22Rv1 (cell line): ENCODE data around the gene NRXN2.

Experiments used
- H3K27ac ChIP-seq: fragments of 450-650 bp; 2 replicates; pipeline ENCODE4 v1.5.1; 2017
- CTCF ChIP-seq: fragments of 450-650 bp; IDR thresholded peaks from 2 replicates; pipeline ENCODE4 v1.5.1; 2017; ENCODE audit warnings: mild to moderate bottlenecking
- ZFX ChIP-seq: fragments of 450-650 bp; IDR thresholded peaks from 2 replicates; pipeline ENCODE4 v1.6.1; 2017; ENCODE audit warnings: antibody characterized with exemption, borderline replicate concordance

Gene NRXN2

GRCh38 chr11:64717268-64717578 is 5.8 kb downstream of the NRXN2 start:
- H3K27ac ChIP-seq = no peak overlapping the region
- TF ChIP-seq CTCF (no peak), ZFX (no peak)

- TF ChIP-seq ZFX (no peak), CTCF (no peak)
- no peak overlapping the region for H3K27ac ChIP-seq
Observed at GRCh38 chr11:64716473-64717267, 6.3 kb downstream of the NRXN2 start.

- TF ChIP-seq ZFX (no peak), CTCF (no peak)
- no peak overlapping the region for H3K27ac ChIP-seq
Observed at GRCh38 chr11:64715756-64716472, 7.1 kb downstream of the NRXN2 start.

GRCh38 chr11:64715110-64715509 is 7.9 kb downstream of the NRXN2 start:
- TF ChIP-seq ZFX (no peak), CTCF (no peak)

GRCh38 chr11:64714666-64715065 is 8.3 kb downstream of the NRXN2 start:
- H3K27ac ChIP-seq = no peak overlapping the region
- TF ChIP-seq ZFX = no peak
- no peak for TF ChIP-seq CTCF

More at GRCh38 chr11:64715110-64715509, 7.9 kb downstream of the NRXN2 start:
- H3K27ac ChIP-seq = no peak overlapping the region

- no peak overlapping the region for H3K27ac ChIP-seq
- TF ChIP-seq ZFX (no peak), CTCF (no peak)
Observed at GRCh38 chr11:64713781-64714363, 9.1 kb downstream of the NRXN2 start.

GRCh38 chr11:64713016-64713707 is 9.8 kb downstream of the NRXN2 start:
- no peak overlapping the region for H3K27ac ChIP-seq
- TF ChIP-seq ZFX (no peak), CTCF (peak; percentile 13; the same call in 1 of the 2 replicates)
